Thoracic aorta (tissue), 2 donors: ENCODE data around the gene KHK. TPM values are rescaled to one million over a fixed set of nuclear protein-coding genes. Genes with fewer than 3 reads are reported as not detected.

Source experiments
- ATAC-seq: fragments of 150-250 bp; one replicate; pipeline ENCODE4 v1.8.0; 2017; ENCODE audit warnings: low read depth; ENCODE audit not compliant: insufficient number of reproducible peaks, low FRiP score
- DNase-seq: peaks from one replicate; pipeline ENCODE4 v3.0.0-alpha.2; 2020; ENCODE audit warnings: low spot score
- H3K27ac ChIP-seq, 2 donors: fragments of 200-600 bp; sonication (generic); 1 replicate in 1 of 2; 2 replicates in 1 of 2; pipeline ENCODE4 v1.5.1; 2016; ENCODE audit warnings: mild to moderate bottlenecking in 2 of 2, moderate library complexity in 2 of 2
- H3K27me3 ChIP-seq: fragments of 200-600 bp; sonication (generic); replicated peaks from 2 replicates; pipeline ENCODE4 v1.6.0; 2016; ENCODE audit warnings: mild to moderate bottlenecking; ENCODE audit not compliant: insufficient read depth
- H3K36me3 ChIP-seq: fragments of 200-600 bp; sonication (generic); one replicate; pipeline ENCODE4 v1.5.1; 2016
- H3K4me1 ChIP-seq, 2 donors: fragments of 200-600 bp; sonication (generic); 1 replicate in 1 of 2; 2 replicates in 1 of 2; pipeline versions ENCODE4 v1.5.1 to v1.6.0; 2016; ENCODE audit warnings: low read depth in 2 of 2, mild to moderate bottlenecking in 1 of 2; ENCODE audit not compliant: control insufficient read depth in 1 of 2
- H3K4me3 ChIP-seq: fragments of 200-600 bp; sonication (generic); 2 replicates; pipeline ENCODE4 v1.5.1; 2016; ENCODE audit warnings: mild to moderate bottlenecking
- H3K9me3 ChIP-seq: fragments of 200-600 bp; sonication (generic); 2 replicates; pipeline ENCODE4 v1.5.1; 2016
- CTCF ChIP-seq: fragments of 200-600 bp; sonication (generic); IDR thresholded peaks from one replicate; pipeline ENCODE4 v1.5.1; 2019; ENCODE audit warnings: antibody characterized with exemption
- total RNA-seq, 2 donors: library from RNA; depleted of rRNA; stranded (reverse); fragments of >200 nt; gene quantifications; one replicate each; pipeline versions ENCODE4 v1.1.0 to v1.2.3, GENCODE V29; 2016

Gene KHK
- total RNA-seq, 2 donors from 2014 or later = 1.5 to 2.6 TPM

- no peak for DNase-seq
- TF ChIP-seq CTCF = no peak
- no peak for ATAC-seq
- peaks cover 30 to 66% of the 10 kb centered on the region in 2 donors for H3K4me1 ChIP-seq
- no peaks in the 10 kb centered on the region for H3K27me3 ChIP-seq
- H3K27ac ChIP-seq = peak overlapping the region; percentile 80 to 87
- H3K36me3 ChIP-seq = peaks cover 14% of the 10 kb centered on the region
- peak overlapping the region; percentile 83 for H3K4me3 ChIP-seq
- no peaks in the 10 kb centered on the region for H3K9me3 ChIP-seq
Observed at GRCh38 chr2:27085062-27085672, 1.4 kb upstream of the KHK start.

- Histone ChIP-seq H3K4me1 (peaks cover 25 to 61% of the 10 kb centered on the region in 2 donors), H3K4me3 (peak overlapping the region; percentile 83), H3K27ac (peak overlapping the region; percentile 80 to 87), H3K9me3 (no peaks in the 10 kb centered on the region), H3K27me3 (no peaks in the 10 kb centered on the region), H3K36me3 (peaks cover 14% of the 10 kb centered on the region)
- no peak for TF ChIP-seq CTCF
- no peak for DNase-seq
- peak; percentile 18 for ATAC-seq
Observed at GRCh38 chr2:27085673-27086089, 891 bp upstream of the KHK start.

GRCh38 chr2:27086090-27086723 lies 365 bp upstream of the KHK start:
- peaks cover 14% of the 10 kb centered on the region for H3K36me3 ChIP-seq
- ATAC-seq (peak; percentile 82), DNase-seq (peak; percentile 72)
- no peaks in the 10 kb centered on the region for H3K9me3 ChIP-seq
- H3K27me3 ChIP-seq = no peaks in the 10 kb centered on the region
- peak; percentile 95 for TF ChIP-seq CTCF
- H3K4me3 ChIP-seq = peak overlapping the region; percentile 83
- peaks cover 21 to 57% of the 10 kb centered on the region in 2 donors for H3K4me1 ChIP-seq
- peak overlapping the region; percentile 80 to 87 for H3K27ac ChIP-seq

DNA sequence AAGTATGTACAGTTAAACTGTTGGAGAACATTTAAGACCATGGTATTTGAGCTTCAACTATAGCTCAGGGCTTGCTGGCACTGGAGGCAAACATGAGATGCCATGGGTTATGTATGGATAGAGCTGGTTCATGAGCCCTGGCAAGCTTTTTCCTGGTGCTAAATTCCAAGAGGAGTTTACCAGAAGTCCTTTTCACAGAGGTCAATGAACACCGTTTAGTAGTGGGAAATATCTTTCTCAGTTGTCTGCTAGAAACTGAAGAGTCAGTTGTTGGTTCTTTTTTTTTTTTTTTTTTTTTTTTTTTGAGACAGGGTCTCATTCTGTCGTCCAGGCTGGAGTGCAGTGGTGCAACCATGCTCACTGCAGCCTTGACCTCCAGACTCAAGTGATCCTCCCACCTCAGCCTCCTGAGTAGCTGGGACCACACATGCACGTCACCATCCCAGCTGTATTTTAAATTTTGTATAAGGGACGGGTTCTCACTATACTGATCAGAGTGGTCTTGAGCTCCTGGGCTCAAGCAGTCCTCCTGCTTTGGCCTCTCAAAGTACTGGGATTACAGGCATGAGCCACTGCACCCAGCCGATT lies 1.3 kb downstream of the KHK start:
- DNase-seq (no peak), ATAC-seq (no peak)
- no peaks in the 10 kb centered on the region for H3K27me3 ChIP-seq
- peaks cover 11 to 40% of the 10 kb centered on the region in 2 donors for H3K4me1 ChIP-seq
- TF ChIP-seq CTCF = no peak
- H3K36me3 ChIP-seq = peaks cover 3% of the 10 kb centered on the region
- H3K4me3 ChIP-seq = no peak overlapping the region
- no peak overlapping the region for H3K27ac ChIP-seq
- H3K9me3 ChIP-seq = no peaks in the 10 kb centered on the region

DNA sequence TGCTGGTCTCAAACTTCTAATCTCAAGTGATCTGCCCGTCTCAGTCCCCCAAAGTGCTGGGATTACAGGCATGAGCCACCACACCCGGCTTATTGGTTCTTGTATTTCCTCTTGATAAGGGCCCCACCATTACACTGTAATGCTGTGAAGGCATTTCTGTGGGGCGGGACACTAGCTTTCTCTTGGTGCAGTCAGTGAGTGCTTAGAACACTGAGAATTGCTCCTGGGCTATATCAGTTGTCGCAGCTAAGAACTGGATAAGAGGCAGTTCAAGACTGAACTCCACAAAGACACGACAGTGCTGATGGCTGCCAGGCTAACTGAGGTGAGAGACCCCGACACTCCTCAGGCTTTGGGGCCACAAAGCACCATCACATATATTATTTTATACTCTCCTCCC lies 2.1 kb downstream of the KHK start:
- TF ChIP-seq CTCF = no peak
- Histone ChIP-seq H3K9me3 (no peaks in the 10 kb centered on the region), H3K4me3 (no peak overlapping the region), H3K36me3 (no peaks in the 10 kb centered on the region), H3K4me1 (peaks cover 11 to 33% of the 10 kb centered on the region in 2 donors), H3K27ac (no peak overlapping the region), H3K27me3 (no peaks in the 10 kb centered on the region)
- no peak for ATAC-seq
- no peak for DNase-seq
